GM21423 (cell line): ENCODE data around the gene MARCHF10.

Source experiments
- ATAC-seq: cut with Tn5 transposase; IDR thresholded peaks from one replicate; pipeline ENCODE4 v1.9.1; 2021; ENCODE audit warnings: mild to moderate bottlenecking, moderate library complexity; ENCODE audit not compliant: unreplicated experiment

MARCHF10 gene

GRCh38 chr17:62755141-62755851 is 52.8 kb downstream of the MARCHF10 start:
- ATAC-seq = no peak

DNA sequence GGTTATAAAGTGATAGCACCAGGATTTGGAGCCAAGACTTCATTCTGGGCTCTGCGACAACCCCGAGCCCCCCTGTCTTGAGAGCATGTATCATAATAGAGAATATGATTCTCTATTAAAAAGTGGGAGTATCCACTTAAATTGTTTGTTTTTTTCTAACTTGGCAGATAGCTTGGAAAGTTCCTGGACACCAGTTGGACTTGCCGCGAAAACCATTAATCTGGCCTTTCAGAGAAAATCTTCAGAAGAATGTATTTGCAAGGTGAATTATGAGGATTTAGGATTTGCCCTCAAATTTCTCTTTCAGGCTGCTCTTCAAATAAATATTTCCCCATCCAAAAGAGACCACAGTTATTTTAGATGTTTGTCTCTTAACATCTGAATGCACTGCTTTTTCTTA is 53.5 kb downstream of the MARCHF10 start:
- no peak for ATAC-seq

DNA sequence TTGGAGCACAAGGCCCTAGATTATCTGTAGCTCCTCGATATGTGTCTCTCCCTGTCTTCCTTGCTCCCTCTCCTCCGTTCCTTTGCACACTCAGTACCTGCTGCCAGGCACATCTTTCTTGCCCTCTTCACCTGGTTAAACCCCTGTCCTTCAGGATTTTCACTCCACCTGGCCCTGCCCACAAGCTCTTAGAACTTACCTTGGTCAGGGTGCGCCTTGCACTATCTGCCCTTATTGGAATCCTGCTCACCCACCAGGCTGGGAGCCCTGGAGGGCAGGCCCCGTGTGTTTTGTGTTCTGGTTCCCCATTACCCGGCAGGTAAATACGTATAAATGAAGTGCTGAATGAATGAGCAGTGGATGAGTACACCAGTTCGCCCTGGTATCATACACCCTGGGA is 54.6 kb downstream of the MARCHF10 start:
- no peak for ATAC-seq

DNA sequence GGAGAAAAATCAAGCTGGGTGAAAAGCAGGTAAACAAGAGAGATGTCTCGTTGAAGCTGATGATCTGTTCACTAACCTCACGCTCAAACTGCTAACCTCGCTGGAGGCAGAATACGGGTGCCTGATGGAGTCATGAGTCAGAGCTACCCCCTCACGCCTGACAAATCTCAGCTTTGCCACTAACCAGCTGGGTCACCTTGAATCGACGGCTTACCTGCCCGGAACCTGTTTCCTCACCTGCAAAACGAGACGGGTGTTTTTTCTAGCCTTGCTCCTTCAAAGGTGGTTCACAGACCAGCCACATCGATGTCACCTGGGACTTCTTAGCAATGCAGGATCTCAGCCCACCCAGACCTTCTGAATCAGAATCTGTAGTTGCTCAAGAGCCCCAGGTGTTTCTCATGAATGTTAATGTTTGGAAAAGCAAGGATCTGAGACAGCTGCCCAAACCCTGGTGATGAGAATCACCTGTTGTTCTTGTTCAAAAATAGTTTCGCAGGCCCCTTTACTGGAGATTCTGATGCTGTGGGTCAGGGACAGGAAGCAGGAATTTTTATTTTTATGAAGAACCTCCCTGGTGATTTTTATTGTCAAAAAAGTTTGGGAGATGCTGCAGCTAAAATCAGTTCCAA is 56.9 kb downstream of the MARCHF10 start:
- ATAC-seq = no peak

GRCh38 chr17:62750631-62751051 is 57.5 kb downstream of the MARCHF10 start:
- ATAC-seq = no peak

DNA sequence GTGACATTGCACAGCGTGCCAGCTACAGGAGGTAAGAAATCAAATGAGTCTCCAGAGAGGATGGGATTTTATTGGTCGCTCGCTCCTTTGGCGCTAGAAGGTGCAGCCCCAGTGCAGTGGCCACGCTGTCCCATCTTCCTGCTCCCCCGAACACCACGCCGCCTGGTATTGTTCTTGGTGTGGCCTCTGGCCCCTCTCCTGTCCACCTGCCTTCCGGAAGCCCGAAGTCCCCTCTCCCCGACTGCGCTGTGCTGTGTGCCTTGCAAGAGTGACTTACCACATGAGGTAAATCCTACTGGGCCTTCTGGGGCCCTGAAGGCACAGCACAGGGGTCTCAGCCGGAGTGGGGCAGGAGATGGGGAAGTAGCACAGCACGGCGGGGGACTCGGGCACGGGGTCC is 58.2 kb downstream of the MARCHF10 start:
- no peak for ATAC-seq

DNA sequence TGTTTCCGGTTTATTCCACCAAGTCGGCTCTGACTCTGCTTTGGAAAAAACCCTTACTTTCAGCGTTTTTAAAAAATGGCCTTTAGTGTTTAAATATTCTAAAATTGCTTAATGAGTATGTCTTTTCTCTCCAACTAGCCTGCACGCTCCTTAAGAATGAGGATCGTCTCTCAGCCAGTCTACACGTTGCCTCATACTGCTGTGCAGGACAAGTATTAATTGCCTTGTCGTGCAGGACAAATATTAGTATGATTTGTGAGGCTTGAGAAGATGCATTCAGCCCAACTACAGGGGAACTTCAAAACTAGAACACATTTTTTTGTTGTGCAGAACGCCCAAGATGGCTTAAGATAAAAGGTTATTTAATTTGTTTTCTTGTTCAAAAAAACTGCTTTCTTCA is 61.2 kb downstream of the MARCHF10 start:
- ATAC-seq = no peak

- ATAC-seq = no peak
Measured at GRCh38 chr17:62745806-62746205, 62.3 kb downstream of the MARCHF10 start.

DNA sequence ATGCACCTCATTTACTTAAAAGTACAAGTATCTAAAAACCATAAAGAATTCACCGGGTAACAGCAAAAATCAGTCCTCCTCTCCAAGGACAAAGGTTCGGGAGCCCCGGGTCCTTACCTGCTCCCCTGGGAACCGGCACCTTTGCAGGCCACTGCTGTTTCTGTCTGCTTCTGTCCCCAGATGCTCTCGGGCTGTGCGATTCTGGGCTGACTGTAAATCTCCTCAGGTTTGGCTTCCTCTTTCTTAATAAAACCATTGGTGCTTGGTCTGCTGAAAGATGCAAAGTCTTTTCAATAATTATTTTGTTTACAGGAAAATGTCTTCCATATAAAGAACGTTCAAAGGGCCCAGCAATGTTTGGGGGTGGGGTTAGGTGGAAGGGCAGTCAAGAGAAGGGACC is 63.9 kb downstream of the MARCHF10 start:
- no peak for ATAC-seq

DNA sequence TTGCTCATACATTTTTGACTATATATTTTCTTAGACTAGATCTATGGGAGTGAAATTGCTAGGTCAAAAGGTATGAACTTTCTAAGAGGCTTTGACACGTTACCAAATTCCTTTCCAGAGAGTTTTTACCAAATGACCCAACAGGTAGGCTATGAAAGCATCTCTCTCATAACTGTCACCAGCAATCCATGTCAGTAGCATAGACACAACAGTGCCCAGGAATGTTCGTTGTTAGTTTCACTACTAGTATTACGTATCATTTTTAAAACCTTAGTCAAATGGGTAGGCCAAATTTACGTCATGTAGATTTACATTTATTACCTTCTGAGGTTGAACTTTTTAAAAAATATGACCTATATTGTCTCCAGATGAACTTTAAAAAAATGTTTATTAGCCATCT is 66.8 kb downstream of the MARCHF10 start:
- no peak for ATAC-seq

GRCh38 chr17:62739645-62740388 is 68.3 kb downstream of the MARCHF10 start:
- no peak for ATAC-seq

GRCh38 chr17:62738281-62738680 is 69.8 kb downstream of the MARCHF10 start:
- ATAC-seq = no peak

- no peak for ATAC-seq
Measured at GRCh38 chr17:62737513-62737912, 70.6 kb downstream of the MARCHF10 start.

DNA sequence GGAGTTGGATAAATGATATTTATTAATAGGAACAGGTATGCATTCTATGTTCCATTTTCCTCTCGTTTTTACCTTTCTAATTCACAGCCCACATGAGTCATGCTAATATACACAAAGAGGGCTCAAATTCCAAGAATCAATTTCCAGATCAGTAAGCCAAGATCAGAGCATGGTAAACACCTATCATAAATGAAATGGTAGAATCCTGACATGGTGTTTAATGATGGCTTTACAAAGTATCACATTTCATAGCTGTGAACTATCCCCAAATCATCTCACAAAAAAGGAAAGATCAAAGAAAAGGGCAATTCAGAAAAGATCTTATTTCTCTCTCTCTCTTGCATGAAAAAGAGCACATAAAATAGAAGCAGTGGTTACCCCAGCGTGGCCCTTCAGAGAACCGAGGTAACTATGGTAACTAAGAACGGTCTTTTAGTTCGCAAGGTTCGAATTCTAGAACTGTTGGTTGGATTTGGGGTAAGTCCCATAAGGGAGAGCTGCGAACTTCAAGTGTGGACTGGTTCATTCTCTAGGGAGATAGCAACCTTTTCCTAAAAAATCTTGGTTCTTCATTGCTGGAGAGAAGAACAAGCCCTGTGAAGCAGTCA is 73.0 kb downstream of the MARCHF10 start:
- no peak for ATAC-seq

GRCh38 chr17:62732125-62732524 is 76.0 kb downstream of the MARCHF10 start:
- ATAC-seq = no peak

GRCh38 chr17:62727916-62728672 is 80.0 kb downstream of the MARCHF10 start:
- no peak for ATAC-seq

- ATAC-seq = no peak
Measured at GRCh38 chr17:62725791-62726249, 82.3 kb downstream of the MARCHF10 start.

DNA sequence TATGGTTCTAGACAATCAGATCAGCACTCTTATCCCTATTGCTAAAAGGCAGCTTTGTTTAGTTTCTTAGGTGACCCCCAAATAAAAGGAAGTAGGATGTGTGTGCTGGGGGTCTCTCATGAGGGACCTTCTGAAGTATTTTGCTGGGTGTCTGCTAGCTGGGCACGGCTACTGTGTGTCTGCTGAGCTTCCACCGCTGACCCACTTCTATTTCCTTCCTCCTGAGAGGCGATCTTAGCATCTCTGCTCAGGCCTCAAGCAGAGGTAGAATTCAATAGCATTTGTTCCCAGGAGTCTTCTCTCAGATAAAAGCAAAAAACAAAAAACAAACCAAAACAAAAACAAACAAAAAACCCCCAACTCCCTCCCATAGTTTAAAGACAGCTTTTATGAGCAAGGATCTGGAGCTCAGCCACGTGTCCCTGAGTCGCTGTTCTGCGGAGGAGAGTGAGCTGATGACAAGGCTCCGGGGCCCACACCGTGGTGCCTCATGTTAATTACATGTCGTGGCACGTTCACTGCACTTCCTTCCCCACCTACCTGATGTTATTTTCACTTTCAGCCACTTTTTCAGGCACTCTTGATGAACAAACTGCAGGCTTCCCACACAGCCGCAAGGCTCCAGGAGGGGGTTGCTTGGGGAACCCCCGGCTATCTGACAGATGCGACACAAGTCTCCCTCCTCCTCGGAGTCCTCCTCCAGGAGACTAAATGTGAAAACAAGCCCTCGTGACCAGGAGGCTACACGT is 83.5 kb downstream of the MARCHF10 start:
- ATAC-seq = peak; percentile 90

- ATAC-seq = no peak
Measured at GRCh38 chr17:62723842-62724241, 84.3 kb downstream of the MARCHF10 start.

- ATAC-seq = no peak
Measured at GRCh38 chr17:62722625-62723024, 85.5 kb downstream of the MARCHF10 start.
